K562 (cell line): Measurements from ENCODE around the gene CYSRT1.

Experiments
- CREB5 ChIP-seq: fragments of 250-450 bp; sonication (Bioruptor Pico); IDR thresholded peaks from 2 replicates; pipeline ENCODE4 v1.5.0; 2020; ENCODE audit warnings: mild to moderate bottlenecking
- CTCF ChIP-seq, 3 experiments: IDR thresholded peaks in 2 of 3; conservative IDR thresholded peaks in 1 of 3; 2 replicates each; pipeline ENCODE4 v1.5.1; 2011 to 2012; ENCODE audit warnings: low read length in 3 of 3, mild to moderate bottlenecking in 3 of 3, control low read depth in 2 of 3, improper control_type of control experiment in 1 of 3, inconsistent platforms in 1 of 3, low read depth in 1 of 3, mixed read lengths in 1 of 3, moderate library complexity in 1 of 3; ENCODE audit not compliant: insufficient read depth in 2 of 3
- PPARD ChIP-seq: fragments of 250-450 bp; sonication (Bioruptor Pico); IDR thresholded peaks from 2 replicates; pipeline ENCODE4 v1.8.0; 2022; ENCODE audit warnings: inconsistent platforms, mild to moderate bottlenecking, moderate library complexity
- XRCC5 ChIP-seq: fragments of 200-400 bp; formaldehyde crosslinking; IDR thresholded peaks from 2 replicates; pipeline ENCODE4 v1.6.1; 2017; ENCODE audit warnings: low read depth, mild to moderate bottlenecking, low read length
- YBX1 ChIP-seq: fragments of 450-650 bp; IDR thresholded peaks from 2 replicates; pipeline ENCODE4 v1.7.1; 2016; ENCODE audit warnings: mild to moderate bottlenecking
- ZBTB49 ChIP-seq: sonication (generic); formaldehyde crosslinking; IDR thresholded peaks from 2 replicates; pipeline ENCODE4 v1.8.0; 2022; ENCODE audit warnings: missing genetic modification reagents, mild to moderate bottlenecking, borderline replicate concordance
- ZNF146 ChIP-seq: IDR thresholded peaks from one replicate; pipeline ENCODE4 v1.6.1; 2018; ENCODE audit warnings: missing compliant biosample characterization; ENCODE audit not compliant: unreplicated experiment
- ZNF24 ChIP-seq: fragments of 450-650 bp; IDR thresholded peaks from 2 replicates; pipeline ENCODE4 v1.6.1; 2016

GRCh38 chr9:137204731-137205125 is 20.2 kb upstream of the CYSRT1 start:
- TF ChIP-seq XRCC5, result no peak
- TF ChIP-seq ZNF146, result no peak
- TF ChIP-seq CTCF (IDR thresholded peaks at IDR 0.05 in 2 of 3, conservative IDR thresholded peaks at IDR 0.05 in 1 of 3; ENCODE audit: insufficient read depth in 2 of 3, low read depth in 1 of 3, low read length in 3 of 3), result no peak
- no peak for TF ChIP-seq PPARD (CRISPR knock-in tag)
- TF ChIP-seq CREB5 (CRISPR knock-in tag), result no peak
- no peak for TF ChIP-seq ZNF24
- no peak for TF ChIP-seq YBX1
- TF ChIP-seq ZBTB49 (CRISPR knock-in tag), result no peak
